ENCODE results near the gene CD300H. TPM values are rescaled to one million over a fixed set of nuclear protein-coding genes. Genes with fewer than 3 reads are reported as not detected.
"Not testable (repeated sequence)": the region's sequence is repeated elsewhere in the genome, so short reads cannot be mapped to it uniquely, and the experiment has no call there.

Gene CD300H
- total RNA-seq, 4 donors from 2014 or later = not detected

GRCh38 chr17:74563358-74563757 lies 4.0 kb downstream of the CD300H start:
- Histone ChIP-seq H3K9me3 (no peaks in the 10 kb centered on the region), H3K27ac (no peak overlapping the region), H3K4me3 (no peak overlapping the region), H3K27me3 (peaks cover 0 to 42% (median 0%) of the 10 kb centered on the region in 4 donors), H3K4me1 (peaks cover 0 to 7% (median 0%) of the 10 kb centered on the region in 3 donors), H3K36me3 (no peaks in the 10 kb centered on the region)
- TF ChIP-seq CTCF (IDR thresholded peaks at IDR 0.05) (no peak), POLR2A (IDR thresholded peaks at IDR 0.05) (no peak)
- no peak for DNase-seq
- 78 to 83% methylated on average over 1 of the region's 1 CpG for WGBS, 2 donors
- intact Hi-C loops (cut with DNase I) = no loop called here

GRCh38 chr17:74561586-74561985 lies 5.7 kb downstream of the CD300H start:
- peaks cover 0 to 41% (median 0%) of the 10 kb centered on the region in 4 donors for H3K27me3 ChIP-seq
- no peak overlapping the region for H3K27ac ChIP-seq
- no peak for DNase-seq
- peaks cover 0 to 7% (median 0%) of the 10 kb centered on the region in 3 donors for H3K4me1 ChIP-seq
- intact Hi-C loops (cut with DNase I) = no loop called here
- no peaks in the 10 kb centered on the region for H3K36me3 ChIP-seq
- no peak overlapping the region for H3K4me3 ChIP-seq
- WGBS, 2 donors = 47 to 48% methylated on average over 3 of the region's 3 CpGs
- no peak for TF ChIP-seq POLR2A (IDR thresholded peaks at IDR 0.05)
- no peak for TF ChIP-seq CTCF (IDR thresholded peaks at IDR 0.05)
- H3K9me3 ChIP-seq = no peaks in the 10 kb centered on the region

GRCh38 chr17:74558882-74559519 lies 8.3 kb downstream of the CD300H start:
- Histone ChIP-seq H3K9me3 (no peaks in the 10 kb centered on the region), H3K4me3 (no peak overlapping the region), H3K36me3 (no peaks in the 10 kb centered on the region), H3K27ac (no peak overlapping the region), H3K4me1 (no peaks in the 10 kb centered on the region), H3K27me3 (peaks cover 0 to 18% (median 0%) of the 10 kb centered on the region in 4 donors)
- TF ChIP-seq POLR2A (IDR thresholded peaks at IDR 0.05) (no peak), CTCF (IDR thresholded peaks at IDR 0.05) (no peak)
- 57 to 61% methylated on average over 6 of the region's 6 CpGs for WGBS, 2 donors
- DNase-seq = no peak
- intact Hi-C loops (cut with DNase I) = no loop called here

GRCh38 chr17:74558402-74558801 lies 8.9 kb downstream of the CD300H start:
- intact Hi-C loops (cut with DNase I); H3K36me3 ChIP-seq; DNase-seq; H3K27ac ChIP-seq; H3K4me1 ChIP-seq; H3K4me3 ChIP-seq; H3K9me3 ChIP-seq: not testable (repeated sequence)
- H3K27me3 ChIP-seq = peaks cover 0 to 13% (median 0%) of the 10 kb centered on the region in 4 donors
- WGBS, 2 donors = 76 to 79% methylated on average over 4 of the region's 4 CpGs

- 58 to 66% methylated on average over 5 to 7 of the region's 7 CpGs for WGBS, 2 donors
- Histone ChIP-seq H3K4me1 (no peaks in the 10 kb centered on the region), H3K36me3 (no peaks in the 10 kb centered on the region), H3K27me3 (peaks cover 0 to 20% (median 0%) of the 10 kb centered on the region in 4 donors), H3K4me3 (no peak overlapping the region), H3K9me3 (no peaks in the 10 kb centered on the region), H3K27ac (no peak overlapping the region)
- DNase-seq = no peak
- TF ChIP-seq POLR2A (IDR thresholded peaks at IDR 0.05) (no peak), CTCF (IDR thresholded peaks at IDR 0.05) (no peak)
- intact Hi-C loops (cut with DNase I) = no loop called here
Observed at GRCh38 chr17:74555427-74555940, 11.8 kb downstream of the CD300H start.
